Activated T-cell treated with anti-CD3 and anti-CD28 coated beads, Interleukin-2, amount 50 U/mL, for 4 hours (primary cell): ENCODE results near the gene SAMD14. TPM values are rescaled to one million over a fixed set of nuclear protein-coding genes. Genes with fewer than 3 reads are reported as not detected.

Experiments
- ATAC-seq, 2 donors: fragments of 200-7000 bp; cut with Tn5 transposase; one replicate each; pipeline ENCODE4 v1.10.0; 2021
- DNase-seq: peaks from one replicate; pipeline ENCODE4 v3.0.0-alpha.2; 2020
- H3K27me3 Mint-ChIP-seq: one replicate; pipeline ENCODE4 v1.8.0; 2021; ENCODE audit warnings: low read depth, mixed read lengths
- H3K36me3 Mint-ChIP-seq: one replicate; pipeline ENCODE4 v1.8.0; 2022; ENCODE audit warnings: mixed read lengths; ENCODE audit not compliant: insufficient read depth
- H3K4me1 Mint-ChIP-seq: one replicate; pipeline ENCODE4 v1.8.0; 2021; ENCODE audit warnings: low read depth, mixed read lengths
- H3K4me3 Mint-ChIP-seq: one replicate; pipeline ENCODE4 v1.8.0; 2021; ENCODE audit warnings: mild to moderate bottlenecking, moderate library complexity, mixed read lengths
- H3K9me3 Mint-ChIP-seq: one replicate; pipeline ENCODE4 v1.8.0; 2021; ENCODE audit warnings: mixed read lengths
- total RNA-seq, 3 donors: library from RNA; stranded (reverse); gene quantifications; one replicate each; pipeline ENCODE4 v1.2.1, GENCODE V29; 2021

Gene SAMD14
- total RNA-seq, 3 donors from 2014 or later, result 0.47 to 0.78 (median 0.52) TPM

GRCh38 chr17:50087912-50088405 lies 42.0 kb downstream of the SAMD14 start:
- ATAC-seq (no peak), DNase-seq (no peak)
- H3K9me3 Mint-ChIP-seq, result no peaks in the 10 kb centered on the region
- no peaks in the 10 kb centered on the region for H3K36me3 Mint-ChIP-seq
- H3K4me3 Mint-ChIP-seq, result no peak overlapping the region
- no peaks in the 10 kb centered on the region for H3K27me3 Mint-ChIP-seq
- H3K4me1 Mint-ChIP-seq, result no peaks in the 10 kb centered on the region

GRCh38 chr17:50087246-50087911 lies 42.6 kb downstream of the SAMD14 start:
- ATAC-seq (peak; percentile 95), DNase-seq (peak; percentile 73)
- Mint-ChIP-seq H3K27me3 (no peaks in the 10 kb centered on the region), H3K4me3 (no peak overlapping the region), H3K9me3 (no peaks in the 10 kb centered on the region), H3K4me1 (no peaks in the 10 kb centered on the region), H3K36me3 (no peaks in the 10 kb centered on the region)

- no peak for ATAC-seq
- Mint-ChIP-seq H3K4me1 (no peaks in the 10 kb centered on the region), H3K27me3 (no peaks in the 10 kb centered on the region), H3K9me3 (no peaks in the 10 kb centered on the region), H3K4me3 (no peak overlapping the region), H3K36me3 (peaks cover 2% of the 10 kb centered on the region)
- no peak for DNase-seq
Measured at GRCh38 chr17:50081757-50082156, 48.2 kb downstream of the SAMD14 start.

- DNase-seq, result no peak
- H3K4me3 Mint-ChIP-seq, result no peak overlapping the region
- H3K27me3 Mint-ChIP-seq, result no peaks in the 10 kb centered on the region
- no peaks in the 10 kb centered on the region for H3K4me1 Mint-ChIP-seq
- H3K36me3 Mint-ChIP-seq, result peaks cover 2% of the 10 kb centered on the region
- ATAC-seq, result no peak
- no peaks in the 10 kb centered on the region for H3K9me3 Mint-ChIP-seq
Measured at GRCh38 chr17:50080827-50081226, 49.1 kb downstream of the SAMD14 start.

- no peak for ATAC-seq
- no peak overlapping the region for H3K4me3 Mint-ChIP-seq
- no peaks in the 10 kb centered on the region for H3K4me1 Mint-ChIP-seq
- H3K27me3 Mint-ChIP-seq, result no peaks in the 10 kb centered on the region
- DNase-seq, result no peak
- H3K36me3 Mint-ChIP-seq, result peaks cover 2% of the 10 kb centered on the region
- no peaks in the 10 kb centered on the region for H3K9me3 Mint-ChIP-seq
Measured at GRCh38 chr17:50080096-50080480, 49.9 kb downstream of the SAMD14 start.

- no peak overlapping the region for H3K4me3 Mint-ChIP-seq
- H3K4me1 Mint-ChIP-seq, result no peaks in the 10 kb centered on the region
- peaks cover 2% of the 10 kb centered on the region for H3K36me3 Mint-ChIP-seq
- ATAC-seq, result peak in 1 of 2 donors; percentile 51
- no peaks in the 10 kb centered on the region for H3K27me3 Mint-ChIP-seq
- H3K9me3 Mint-ChIP-seq, result no peaks in the 10 kb centered on the region
- no peak for DNase-seq
Measured at GRCh38 chr17:50079334-50080095, 50.4 kb downstream of the SAMD14 start.

GRCh38 chr17:50078430-50078829 lies 51.5 kb downstream of the SAMD14 start:
- ATAC-seq, result no peak

GRCh38 chr17:50076591-50077235 lies 53.2 kb downstream of the SAMD14 start:
- ATAC-seq (no peak), DNase-seq (no peak)
- Mint-ChIP-seq H3K9me3 (no peaks in the 10 kb centered on the region), H3K27me3 (no peaks in the 10 kb centered on the region), H3K4me3 (no peak overlapping the region), H3K4me1 (no peaks in the 10 kb centered on the region), H3K36me3 (peaks cover 5% of the 10 kb centered on the region)

More at GRCh38 chr17:50078430-50078829, 51.5 kb downstream of the SAMD14 start:
- peaks cover 2% of the 10 kb centered on the region for H3K36me3 Mint-ChIP-seq
- no peaks in the 10 kb centered on the region for H3K27me3 Mint-ChIP-seq
- no peaks in the 10 kb centered on the region for H3K4me1 Mint-ChIP-seq
- no peak overlapping the region for H3K4me3 Mint-ChIP-seq
- DNase-seq, result no peak
- no peaks in the 10 kb centered on the region for H3K9me3 Mint-ChIP-seq

- no peaks in the 10 kb centered on the region for H3K9me3 Mint-ChIP-seq
- no peak for DNase-seq
Measured at GRCh38 chr17:50076221-50076590, 53.8 kb downstream of the SAMD14 start.

GRCh38 chr17:50075446-50076032 lies 54.4 kb downstream of the SAMD14 start:
- no peak for DNase-seq
- Mint-ChIP-seq H3K4me3 (no peak overlapping the region), H3K4me1 (no peaks in the 10 kb centered on the region), H3K9me3 (no peaks in the 10 kb centered on the region), H3K27me3 (no peaks in the 10 kb centered on the region), H3K36me3 (peaks cover 10% of the 10 kb centered on the region)
- no peak for ATAC-seq

More at GRCh38 chr17:50076221-50076590, 53.8 kb downstream of the SAMD14 start:
- Mint-ChIP-seq H3K36me3 (peaks cover 10% of the 10 kb centered on the region), H3K4me3 (no peak overlapping the region), H3K4me1 (no peaks in the 10 kb centered on the region), H3K27me3 (no peaks in the 10 kb centered on the region)
- no peak for ATAC-seq

- H3K4me3 Mint-ChIP-seq, result no peak overlapping the region
- no peak for ATAC-seq
- H3K4me1 Mint-ChIP-seq, result no peaks in the 10 kb centered on the region
Measured at GRCh38 chr17:50074227-50074626, 55.7 kb downstream of the SAMD14 start.

GRCh38 chr17:50072925-50073324 lies 57.0 kb downstream of the SAMD14 start:
- H3K4me1 Mint-ChIP-seq, result no peaks in the 10 kb centered on the region
- no peak for ATAC-seq
- peaks cover 16% of the 10 kb centered on the region for H3K36me3 Mint-ChIP-seq

More at GRCh38 chr17:50074227-50074626, 55.7 kb downstream of the SAMD14 start:
- H3K27me3 Mint-ChIP-seq, result no peaks in the 10 kb centered on the region
- peaks cover 14% of the 10 kb centered on the region for H3K36me3 Mint-ChIP-seq
- DNase-seq, result no peak
- no peaks in the 10 kb centered on the region for H3K9me3 Mint-ChIP-seq

GRCh38 chr17:50072130-50072529 lies 57.8 kb downstream of the SAMD14 start:
- DNase-seq (no peak), ATAC-seq (no peak)
- Mint-ChIP-seq H3K9me3 (no peaks in the 10 kb centered on the region), H3K4me1 (no peaks in the 10 kb centered on the region), H3K4me3 (no peak overlapping the region), H3K36me3 (peaks cover 16% of the 10 kb centered on the region), H3K27me3 (no peaks in the 10 kb centered on the region)

More at GRCh38 chr17:50072925-50073324, 57.0 kb downstream of the SAMD14 start:
- no peaks in the 10 kb centered on the region for H3K27me3 Mint-ChIP-seq
- no peak overlapping the region for H3K4me3 Mint-ChIP-seq
- H3K9me3 Mint-ChIP-seq, result no peaks in the 10 kb centered on the region
- DNase-seq, result no peak

GRCh38 chr17:50071692-50072091 lies 58.3 kb downstream of the SAMD14 start:
- peaks cover 16% of the 10 kb centered on the region for H3K36me3 Mint-ChIP-seq
- H3K4me3 Mint-ChIP-seq, result no peak overlapping the region
- no peaks in the 10 kb centered on the region for H3K27me3 Mint-ChIP-seq
- ATAC-seq (no peak), DNase-seq (no peak)
- no peaks in the 10 kb centered on the region for H3K9me3 Mint-ChIP-seq
- no peaks in the 10 kb centered on the region for H3K4me1 Mint-ChIP-seq
